ENCODE measurements around the gene TOR4A.

GRCh38 chr9:137227853-137228505, 49.5 kb upstream of the TOR4A start:
- TF ChIP-seq, protein P1, sequence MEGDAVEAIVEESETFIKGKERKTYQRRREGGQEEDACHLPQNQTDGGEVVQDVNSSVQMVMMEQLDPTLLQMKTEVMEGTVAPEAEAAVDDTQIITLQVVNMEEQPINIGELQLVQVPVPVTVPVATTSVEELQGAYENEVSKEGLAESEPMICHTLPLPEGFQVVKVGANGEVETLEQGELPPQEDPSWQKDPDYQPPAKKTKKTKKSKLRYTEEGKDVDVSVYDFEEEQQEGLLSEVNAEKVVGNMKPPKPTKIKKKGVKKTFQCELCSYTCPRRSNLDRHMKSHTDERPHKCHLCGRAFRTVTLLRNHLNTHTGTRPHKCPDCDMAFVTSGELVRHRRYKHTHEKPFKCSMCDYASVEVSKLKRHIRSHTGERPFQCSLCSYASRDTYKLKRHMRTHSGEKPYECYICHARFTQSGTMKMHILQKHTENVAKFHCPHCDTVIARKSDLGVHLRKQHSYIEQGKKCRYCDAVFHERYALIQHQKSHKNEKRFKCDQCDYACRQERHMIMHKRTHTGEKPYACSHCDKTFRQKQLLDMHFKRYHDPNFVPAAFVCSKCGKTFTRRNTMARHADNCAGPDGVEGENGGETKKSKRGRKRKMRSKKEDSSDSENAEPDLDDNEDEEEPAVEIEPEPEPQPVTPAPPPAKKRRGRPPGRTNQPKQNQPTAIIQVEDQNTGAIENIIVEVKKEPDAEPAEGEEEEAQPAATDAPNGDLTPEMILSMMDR (conservative IDR thresholded peaks at IDR 0.05; ENCODE audit: low read depth, low read length) = no peak
- no peak for TF ChIP-seq EZH2 (IDR thresholded peaks at IDR 0.05; ENCODE audit: low read length, unreplicated experiment)
